ENCODE data around the gene ZNF594. TPM values are rescaled to one million over a fixed set of nuclear protein-coding genes. Genes with fewer than 3 reads are reported as not detected.

The ZNF594 gene
- total and polyA plus RNA-seq, 2 of the 13 experiments (the other 11 are each of a cell fraction or from before 2014, with no cell fraction given) = 2.9 to 9.6 TPM

- TF ChIP-seq STAT6 (CRISPR knock-in tag; IDR thresholded peaks at IDR 0.05; ENCODE audit: borderline replicate concordance) = no peak
- no peak for TF ChIP-seq ZC3H13 (CRISPR knock-in tag; IDR thresholded peaks at IDR 0.05)
- TF ChIP-seq ZNF292 (CRISPR knock-in tag; IDR thresholded peaks at IDR 0.05; ENCODE audit: borderline replicate concordance, low read depth) = no peak
- no peak for TF ChIP-seq ZNF407 (CRISPR knock-in tag; IDR thresholded peaks at IDR 0.05; ENCODE audit: not compliant biosample characterization)
- TF ChIP-seq JARID2 (CRISPR knock-in tag; IDR thresholded peaks at IDR 0.05; ENCODE audit: insufficient replicate concordance) = no peak
- TF ChIP-seq ZSCAN29 (CRISPR knock-in tag; conservative IDR thresholded peaks at IDR 0.05) = no peak
- no peak for TF ChIP-seq ZSCAN5A (CRISPR knock-in tag; IDR thresholded peaks at IDR 0.05; ENCODE audit: borderline replicate concordance)
- TF ChIP-seq ZNF362 (CRISPR knock-in tag; IDR thresholded peaks at IDR 0.05; ENCODE audit: borderline replicate concordance) = peak; percentile 85
- no peak for TF ChIP-seq SNAPC2 (CRISPR knock-in tag; IDR thresholded peaks at IDR 0.05)
- TF ChIP-seq THAP9 (CRISPR knock-in tag; IDR thresholded peaks at IDR 0.05; ENCODE audit: borderline replicate concordance) = no peak
- no peak for TF ChIP-seq DPF2 (CRISPR knock-in tag; IDR thresholded peaks at IDR 0.05; ENCODE audit: borderline replicate concordance, low read depth)
- no peak for TF ChIP-seq HHEX (CRISPR knock-in tag; IDR thresholded peaks at IDR 0.05)
Measured at GRCh38 chr17:5237541-5238016, 45.9 kb upstream of the ZNF594 start (continued).
